PC-9 (cell line): ENCODE results near the gene CEACAM20.

Experiments used
- EZH2 ChIP-seq: fragments of 200-600 bp; sonication (generic); IDR thresholded peaks from 2 replicates; pipeline ENCODE4 v1.8.0; 2017; ENCODE audit warnings: antibody characterized with exemption, low read depth
- TF ChIP-seq, protein P1 (sequence below): fragments of 200-600 bp; sonication (generic); conservative IDR thresholded peaks from 2 replicates; pipeline ENCODE4 v1.6.1; 2017; ENCODE audit warnings: mixed run types, antibody characterized with exemption, mild to moderate bottlenecking, moderate library complexity

DNA sequence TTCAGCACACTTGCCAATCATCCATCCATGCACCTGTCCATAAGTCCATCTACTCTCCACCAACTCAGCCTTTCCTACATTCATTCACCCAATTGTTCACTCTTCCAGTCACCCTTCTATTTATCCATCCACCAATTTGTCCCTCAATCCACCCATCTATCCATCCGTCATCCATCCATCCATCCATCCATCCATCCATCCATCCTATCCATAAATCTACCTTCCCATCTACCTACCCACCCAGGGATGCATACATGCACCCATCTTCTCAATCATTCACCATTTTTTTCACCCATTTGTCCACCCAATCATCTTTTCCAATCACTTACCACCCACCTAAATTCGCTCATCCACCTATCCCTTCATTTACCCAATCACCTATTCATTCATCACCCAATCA, 14.6 kb upstream of the CEACAM20 start:
- TF ChIP-seq EZH2, result no peak
- TF ChIP-seq, protein P1, sequence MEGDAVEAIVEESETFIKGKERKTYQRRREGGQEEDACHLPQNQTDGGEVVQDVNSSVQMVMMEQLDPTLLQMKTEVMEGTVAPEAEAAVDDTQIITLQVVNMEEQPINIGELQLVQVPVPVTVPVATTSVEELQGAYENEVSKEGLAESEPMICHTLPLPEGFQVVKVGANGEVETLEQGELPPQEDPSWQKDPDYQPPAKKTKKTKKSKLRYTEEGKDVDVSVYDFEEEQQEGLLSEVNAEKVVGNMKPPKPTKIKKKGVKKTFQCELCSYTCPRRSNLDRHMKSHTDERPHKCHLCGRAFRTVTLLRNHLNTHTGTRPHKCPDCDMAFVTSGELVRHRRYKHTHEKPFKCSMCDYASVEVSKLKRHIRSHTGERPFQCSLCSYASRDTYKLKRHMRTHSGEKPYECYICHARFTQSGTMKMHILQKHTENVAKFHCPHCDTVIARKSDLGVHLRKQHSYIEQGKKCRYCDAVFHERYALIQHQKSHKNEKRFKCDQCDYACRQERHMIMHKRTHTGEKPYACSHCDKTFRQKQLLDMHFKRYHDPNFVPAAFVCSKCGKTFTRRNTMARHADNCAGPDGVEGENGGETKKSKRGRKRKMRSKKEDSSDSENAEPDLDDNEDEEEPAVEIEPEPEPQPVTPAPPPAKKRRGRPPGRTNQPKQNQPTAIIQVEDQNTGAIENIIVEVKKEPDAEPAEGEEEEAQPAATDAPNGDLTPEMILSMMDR, result no peak
